NCI-H2107 treated with DMSO at 0.1 percent for 48 hours (cell line): ENCODE data around the gene CYP2B6.
"Not testable (repeated sequence)": the region's sequence is repeated elsewhere in the genome, so short reads cannot be mapped to it uniquely, and the experiment has no call there.

Experiments used
- DNase-seq: peaks from one replicate; lab custom pipeline; 2025; ENCODE audit not compliant: unreplicated experiment; lab: John Stamatoyannopoulos, UW

The CYP2B6 gene

GRCh38 chr19:40980743-40981442, 10.2 kb upstream of the CYP2B6 start:
- not testable (repeated sequence) for DNase-seq

- no peak for DNase-seq
Observed at GRCh38 chr19:40981591-40981990, 9.5 kb upstream of the CYP2B6 start.

GRCh38 chr19:40982594-40983101, 8.4 kb upstream of the CYP2B6 start:
- DNase-seq: no peak

- no peak for DNase-seq
Observed at GRCh38 chr19:40989453-40989852, 1.6 kb upstream of the CYP2B6 start.

GRCh38 chr19:40995355-40995754, 4.3 kb downstream of the CYP2B6 start:
- DNase-seq: no peak

- not testable (repeated sequence) for DNase-seq
Observed at GRCh38 chr19:40999018-40999417, 7.9 kb downstream of the CYP2B6 start.

GRCh38 chr19:41000310-41000737, 9.2 kb downstream of the CYP2B6 start:
- no peak for DNase-seq

- DNase-seq: no peak
Observed at GRCh38 chr19:41001243-41001971, 10.3 kb downstream of the CYP2B6 start.

GRCh38 chr19:41003656-41004055, 12.6 kb downstream of the CYP2B6 start:
- not testable (repeated sequence) for DNase-seq

- DNase-seq: no peak
Observed at GRCh38 chr19:41009700-41010235, 18.7 kb downstream of the CYP2B6 start.

- DNase-seq: no peak
Observed at GRCh38 chr19:41013359-41013758, 22.3 kb downstream of the CYP2B6 start.

- no peak for DNase-seq
Observed at GRCh38 chr19:41014643-41015042, 23.6 kb downstream of the CYP2B6 start.

- DNase-seq: no peak
Observed at GRCh38 chr19:41016488-41017071, 25.5 kb downstream of the CYP2B6 start.

- DNase-seq: no peak
Observed at GRCh38 chr19:41018736-41019290, 27.7 kb downstream of the CYP2B6 start.

- DNase-seq: no peak
Observed at GRCh38 chr19:41019346-41019745, 28.3 kb downstream of the CYP2B6 start.

- DNase-seq: no peak
Observed at GRCh38 chr19:41023193-41023592, 32.1 kb downstream of the CYP2B6 start.

GRCh38 chr19:41025411-41025810, 34.3 kb downstream of the CYP2B6 start:
- DNase-seq: no peak

- no peak for DNase-seq
Observed at GRCh38 chr19:41025871-41026270, 34.8 kb downstream of the CYP2B6 start.

GRCh38 chr19:41027273-41027967, 36.3 kb downstream of the CYP2B6 start:
- DNase-seq: no peak

GRCh38 chr19:41029524-41030432, 38.7 kb downstream of the CYP2B6 start:
- DNase-seq: no peak
